Right cardiac atrium (tissue), 5 donors: ENCODE measurements around the gene ARPC2. TPM values are rescaled to one million over a fixed set of nuclear protein-coding genes. Genes with fewer than 3 reads are reported as not detected.
A peak's percentile ranks its signal among the peaks of the same experiment; 100 is the strongest.

Experiments
- ATAC-seq, 2 donors: fragments of 200-7000 bp; cut with Tn5 transposase; one replicate each; pipeline versions ENCODE4 v1.8.0 to v1.9.1; 2020; ENCODE audit warnings: moderate library complexity in 2 of 2, mild to moderate bottlenecking in 1 of 2
- DNase-seq, 3 donors: peaks; one replicate each; pipeline ENCODE4 v3.0.0-alpha.2; 2020
- H3K27ac ChIP-seq: one replicate; pipeline ENCODE4 v1.5.1; 2013; ENCODE audit warnings: mild to moderate bottlenecking, low read length, control low read depth, moderate library complexity
- H3K27me3 ChIP-seq: one replicate; pipeline ENCODE4 v1.6.1; 2013; ENCODE audit not compliant: control insufficient read depth, insufficient read depth
- H3K4me1 ChIP-seq: one replicate; pipeline ENCODE4 v1.6.1; 2013; ENCODE audit warnings: low read length; ENCODE audit not compliant: control insufficient read depth, insufficient read depth
- H3K4me3 ChIP-seq: one replicate; pipeline ENCODE4 v1.5.1; 2013; ENCODE audit warnings: low read length, control low read depth
- H3K9me3 ChIP-seq: one replicate; pipeline ENCODE4 v1.6.1; 2013; ENCODE audit warnings: low read length; ENCODE audit not compliant: control insufficient read depth
- WGBS: extraction: QIAGEN DNeasy Blood & Tissue Kit; methylation state at CpG from one replicate; pipeline ENCODE4 v1.1.7; 2013; 5-methylcytosine and 5-hydroxymethylcytosine counted together
- intact Hi-C, 4 donors: fragments of 100-400 bp; cut with DNase I; formaldehyde crosslinking; loops; one replicate each; pipeline versions ENCODE4 v1.11.0 to v1.14.0; 2022 to 2023
- polyA plus RNA-seq: library from polyadenylated mRNA; stranded (reverse); fragments of 200-250 nt; gene quantifications from one replicate; pipeline ENCODE4 v1.2.3, GENCODE V29; 2013
- total RNA-seq, 4 donors: library from RNA; stranded (reverse); fragmentation: NEBNext Ultra II Directional; extraction: Animal tissue kit (Norgen Biotek cat#: 25700); gene quantifications; one replicate each; pipeline ENCODE4 v1.2.1, GENCODE V29; 2021
- donor health status: healthy with polysubstance abuse.
- donor health status: DM: no; HTN: yes; CAD: no.
- donor health status: DM: no; HTN: no; CAD: no.
- donor health status: DM: no; HTN: yes; CAD: no; lungs with severe emphysema.
- donor health status: DM: yes; HTN: yes; CAD: no.

ARPC2 gene
- total and polyA plus RNA-seq, 5 donors, result 110 to 161 (median 132) TPM

DNA sequence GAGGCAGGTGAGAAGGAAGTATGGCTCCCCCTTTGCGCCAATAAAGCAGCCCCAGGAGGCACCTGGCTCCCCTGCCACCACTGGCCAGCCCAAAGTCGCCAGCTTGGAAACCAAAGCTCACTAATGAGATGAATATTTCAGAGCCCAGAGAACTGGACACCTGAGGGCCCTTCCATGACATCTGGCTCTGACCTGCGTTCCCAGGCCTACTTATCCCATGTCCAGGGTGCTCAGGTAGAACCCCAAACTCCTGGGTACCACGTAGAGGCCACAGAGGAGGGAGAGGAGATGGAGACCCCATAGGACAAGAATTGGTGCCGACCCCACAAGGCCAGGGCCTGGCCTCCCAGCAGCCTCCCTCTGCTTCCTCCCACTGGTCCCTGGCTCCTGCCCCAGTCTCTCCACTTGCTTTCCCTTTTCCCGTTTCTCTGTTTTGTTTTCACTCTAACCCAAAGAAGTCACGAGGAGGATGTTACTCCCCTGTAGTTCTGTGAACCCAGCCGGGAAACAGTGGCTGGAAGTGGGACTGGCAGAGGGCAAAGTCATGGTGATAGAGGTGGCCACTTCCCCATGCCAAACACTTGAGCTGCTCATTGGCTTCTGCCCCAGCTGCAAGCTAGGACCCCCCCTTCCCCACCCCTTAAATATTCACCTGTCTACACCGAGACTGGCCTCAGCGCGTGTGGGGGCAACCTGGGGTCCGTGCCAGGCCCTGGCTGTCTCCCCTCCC is 74.5 kb downstream of the ARPC2 start:
- intact Hi-C loops, result loop anchor here (5.0 to 10.0 kb wide), 4 partner anchors 103 to 356 kb away; partner anchors contain the start of gene CTDSP1 (in 4 of the 4)
- DNase-seq, result peak in 2 of 3 donors; percentile 36 to 57
- Histone ChIP-seq H3K27me3 (no peaks in the 10 kb centered on the region), H3K27ac (peak overlapping the region; percentile 86), H3K4me3 (peak overlapping the region; percentile 48), H3K9me3 (no peaks in the 10 kb centered on the region), H3K4me1 (peaks cover 15% of the 10 kb centered on the region)
- peak; percentile 1 for ATAC-seq
- 24% methylated on average over 12 of the region's 12 CpGs for WGBS

DNA sequence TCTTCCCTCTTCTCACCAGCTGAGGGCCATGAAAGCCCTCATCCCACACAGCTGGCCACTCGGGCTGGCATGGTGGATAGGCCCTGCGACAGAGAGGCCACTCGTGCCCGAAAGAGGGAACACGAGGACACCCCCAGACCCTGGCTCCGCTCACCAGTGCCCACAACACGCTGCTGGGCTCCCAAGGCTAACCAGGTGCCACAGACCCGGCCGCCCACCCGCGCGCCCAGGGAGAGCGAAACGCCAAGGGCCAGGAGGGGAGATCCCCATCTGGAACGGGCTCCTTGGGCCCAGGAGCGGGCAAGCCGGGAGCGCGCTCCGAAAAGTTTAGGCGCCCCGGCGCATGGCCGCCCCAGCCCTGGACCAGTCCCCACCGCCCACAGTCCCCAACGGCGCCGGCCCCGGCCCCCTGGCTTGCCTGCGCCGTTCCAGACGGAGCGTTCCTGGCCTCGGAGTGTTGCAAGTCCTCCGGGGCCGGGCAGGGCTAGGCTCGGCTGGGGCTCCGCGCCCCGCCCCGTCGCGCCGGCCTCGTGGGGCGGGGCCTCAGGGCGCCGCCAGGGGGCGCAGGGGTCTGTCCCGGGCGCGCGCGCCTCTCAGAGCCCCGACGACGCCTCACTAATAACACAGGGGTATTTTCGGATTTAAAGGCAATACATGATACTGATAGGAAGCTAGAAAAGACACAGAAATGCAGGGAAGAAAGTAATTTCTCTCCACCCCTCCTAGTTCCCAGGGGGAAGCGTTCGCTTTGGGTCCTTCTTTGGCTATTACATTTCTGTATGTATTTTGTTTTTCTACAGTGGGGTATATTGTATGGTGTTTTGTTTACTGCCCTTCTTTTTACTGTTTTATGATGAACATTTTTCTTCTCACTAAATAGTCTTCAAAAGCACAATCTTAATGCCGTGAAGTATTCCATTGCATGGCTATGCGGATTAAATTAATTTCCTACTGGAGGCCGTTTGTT is 75.3 kb downstream of the ARPC2 start, which contains the start of gene TMBIM1:
TSS of gene TMBIM1 (minus strand) at position 456 of the 967 bp plus-strand sequence. CDS start 10,362 bp downstream, outside the sequence.
- H3K27me3 ChIP-seq, result no peaks in the 10 kb centered on the region
- ATAC-seq (peak; percentile 86 to 93), DNase-seq (peak; percentile 87 to 95 (median 94))
- peak within 1 kb of the TSS; percentile 86 for H3K27ac ChIP-seq
- intact Hi-C loops, result loop anchor here (5.0 to 10.0 kb wide), 4 partner anchors 102 to 355 kb away; partner anchors contain the start of gene CTDSP1 (in 4 of the 4)
- peak within 1 kb of the TSS; percentile 48 for H3K4me3 ChIP-seq
- no peaks in the 10 kb centered on the region for H3K9me3 ChIP-seq
- WGBS, result 5% methylated on average over 63 of the region's 63 CpGs
- H3K4me1 ChIP-seq, result peaks cover 14% of the 10 kb centered on the region

DNA sequence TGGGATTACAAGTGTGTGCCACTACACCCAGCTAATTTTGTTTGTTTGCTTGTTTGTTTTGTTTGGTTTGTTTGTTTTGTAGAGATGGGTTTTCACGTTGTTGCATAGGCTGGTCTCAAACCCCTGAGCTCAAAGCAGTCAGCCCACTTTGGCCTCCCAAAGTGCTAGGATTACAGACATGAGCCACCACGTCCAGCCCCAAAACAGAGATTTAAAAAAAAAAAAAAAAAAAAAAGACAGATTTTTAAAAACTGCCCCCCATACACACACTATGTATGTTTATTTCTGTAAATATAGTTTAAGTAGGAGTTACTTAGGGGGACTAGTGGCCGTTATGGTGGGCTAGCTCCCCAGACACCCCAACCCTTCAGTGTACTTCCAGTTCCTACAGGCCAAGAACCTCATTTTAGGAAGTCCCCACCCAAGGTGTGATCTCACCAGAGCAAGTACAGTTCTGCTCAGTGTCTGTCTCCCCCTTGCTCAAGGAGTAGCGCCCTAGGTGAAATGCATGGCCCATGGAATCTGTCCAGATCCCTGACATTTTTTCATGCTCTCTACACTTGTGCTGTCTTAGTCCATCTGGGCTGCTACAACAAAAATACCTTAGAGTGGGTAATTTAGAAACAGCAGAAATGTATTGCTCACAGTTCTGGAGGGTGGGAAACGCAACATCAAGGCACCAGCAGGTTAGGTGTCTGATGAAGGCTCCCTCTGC is 76.9 kb downstream of the ARPC2 start:
- Histone ChIP-seq H3K9me3 (no peaks in the 10 kb centered on the region), H3K27ac (no peak overlapping the region), H3K27me3 (no peaks in the 10 kb centered on the region), H3K4me3 (no peak overlapping the region), H3K4me1 (peaks cover 10% of the 10 kb centered on the region)
- intact Hi-C loops, result loop anchor here (5.0 to 10.0 kb wide), 4 partner anchors 101 to 353 kb away; partner anchors contain the start of gene CTDSP1 (in 4 of the 4)
- peak in 1 of 3 donors; percentile 7 for DNase-seq
- WGBS, result 69% methylated on average over 5 of the region's 5 CpGs
- ATAC-seq, result no peak

DNA sequence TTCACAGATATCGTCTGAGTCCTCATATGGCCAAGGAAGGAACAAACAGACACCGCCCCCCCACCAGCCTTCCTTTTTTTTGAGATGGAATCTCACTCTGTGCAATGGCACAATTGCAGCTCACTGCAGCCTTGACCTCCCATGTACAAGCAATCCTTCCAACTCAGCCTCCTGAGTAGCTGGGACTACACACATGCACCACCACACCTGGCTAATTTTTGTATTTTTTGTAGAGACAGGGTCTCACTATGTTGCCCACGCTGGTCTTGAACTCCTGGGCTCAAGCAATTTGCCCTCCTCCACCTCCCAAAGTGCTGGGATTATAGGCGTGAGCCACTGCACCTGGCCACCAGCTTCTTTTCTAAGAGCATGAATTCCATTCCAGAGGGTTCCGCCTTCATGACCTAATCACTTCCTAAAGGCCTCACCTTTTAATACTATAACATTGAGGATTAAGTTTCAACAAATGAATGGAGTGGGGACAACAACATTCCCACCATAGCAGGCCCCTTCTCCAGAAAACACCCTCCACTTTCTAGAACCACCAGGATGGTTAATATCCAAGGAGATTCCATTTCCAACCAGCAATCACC is 77.5 kb downstream of the ARPC2 start:
- intact Hi-C loops, result loop anchor here (5.0 to 10.0 kb wide), 4 partner anchors 100 to 353 kb away; partner anchors contain the start of gene CTDSP1 (in 4 of the 4)
- H3K4me1 ChIP-seq, result peaks cover 10% of the 10 kb centered on the region
- H3K9me3 ChIP-seq, result no peaks in the 10 kb centered on the region
- H3K4me3 ChIP-seq, result no peak overlapping the region
- H3K27me3 ChIP-seq, result no peaks in the 10 kb centered on the region
- no peak overlapping the region for H3K27ac ChIP-seq
- ATAC-seq, result no peak
- DNase-seq, result peak in 1 of 3 donors; percentile 19
- 84% methylated on average over 5 of the region's 5 CpGs for WGBS

DNA sequence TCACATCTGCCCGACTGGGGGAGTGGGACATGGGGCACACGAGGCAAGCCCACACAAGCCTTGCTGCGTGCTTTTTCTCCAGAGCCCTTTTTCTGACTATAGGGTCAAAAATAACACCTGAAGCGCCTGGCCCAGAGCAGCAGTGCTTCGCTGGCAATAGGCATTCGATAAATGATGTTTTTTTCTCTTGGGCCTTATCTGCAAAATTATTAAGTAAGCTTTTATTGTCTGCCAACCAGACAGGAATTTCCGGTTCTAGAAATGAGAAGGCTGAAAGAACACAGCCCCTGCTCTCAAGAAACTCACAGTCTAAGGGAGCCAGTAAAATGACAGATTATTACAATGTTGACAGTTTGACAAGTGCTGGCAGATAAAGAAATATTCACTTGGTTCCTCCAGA is 78.0 kb downstream of the ARPC2 start:
- H3K4me1 ChIP-seq, result peaks cover 6% of the 10 kb centered on the region
- no peak overlapping the region for H3K4me3 ChIP-seq
- no peak overlapping the region for H3K27ac ChIP-seq
- H3K9me3 ChIP-seq, result no peaks in the 10 kb centered on the region
- intact Hi-C loops, result loop anchor here (10.0 kb wide), 2 partner anchors 100 to 170 kb away; partner anchors contain the start of gene CTDSP1 (in 1 of the 4)
- no peaks in the 10 kb centered on the region for H3K27me3 ChIP-seq
- 46% methylated on average over 7 of the region's 7 CpGs for WGBS
- ATAC-seq, result no peak
- DNase-seq, result no peak

DNA sequence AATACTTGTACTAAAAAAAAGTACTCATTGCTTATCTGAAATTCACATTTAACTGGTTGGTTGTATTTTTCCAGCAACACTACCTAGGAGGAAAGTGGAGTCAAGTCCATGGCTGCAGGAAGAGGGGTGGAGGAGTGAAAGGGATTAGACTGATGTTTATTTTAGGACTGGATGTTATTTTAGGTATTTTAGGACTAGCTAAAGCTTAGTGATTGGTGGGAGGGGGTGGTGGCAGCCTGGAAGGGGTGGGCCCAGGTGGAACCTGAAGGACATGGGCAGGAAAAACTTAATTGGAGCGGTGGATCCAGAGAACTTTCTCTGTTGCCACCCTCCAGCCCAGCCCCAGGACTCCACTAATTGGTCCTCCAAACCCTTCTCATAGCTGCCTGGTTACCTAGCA is 79.2 kb downstream of the ARPC2 start:
- H3K27me3 ChIP-seq, result no peaks in the 10 kb centered on the region
- DNase-seq (peak in 1 of 3 donors; percentile 11), ATAC-seq (no peak)
- H3K9me3 ChIP-seq, result no peaks in the 10 kb centered on the region
- 98% methylated on average over 1 of the region's 1 CpG for WGBS
- no peaks in the 10 kb centered on the region for H3K4me1 ChIP-seq
- intact Hi-C loops, result loop anchor here (10.0 kb wide), 2 partner anchors 99 to 169 kb away; partner anchors contain the start of gene CTDSP1 (in 1 of the 4)
- H3K4me3 ChIP-seq, result no peak overlapping the region
- no peak overlapping the region for H3K27ac ChIP-seq

DNA sequence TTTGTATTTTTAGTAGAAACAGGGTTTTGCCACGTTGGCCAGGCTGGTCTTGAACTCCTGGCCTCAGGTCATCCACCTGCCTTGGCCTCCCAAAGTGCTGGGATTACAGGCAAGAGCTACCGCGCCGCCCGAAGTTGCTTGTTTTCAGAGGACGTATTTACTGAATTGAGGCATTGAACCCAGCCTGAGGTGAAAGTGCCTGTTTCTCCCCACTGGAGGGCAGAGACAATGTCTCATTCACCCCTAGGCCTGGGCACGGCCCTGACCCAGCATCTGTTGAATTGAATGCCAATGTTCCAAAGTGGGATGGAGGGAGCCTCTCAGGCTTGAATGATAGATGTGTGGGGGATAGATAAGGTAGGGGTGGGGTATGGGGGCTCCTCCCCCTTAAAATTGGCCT is 79.9 kb downstream of the ARPC2 start:
- DNase-seq (peak in 1 of 3 donors; percentile 17), ATAC-seq (no peak)
- 88% methylated on average over 7 of the region's 7 CpGs for WGBS
- Histone ChIP-seq H3K27ac (no peak overlapping the region), H3K4me1 (no peaks in the 10 kb centered on the region), H3K9me3 (no peaks in the 10 kb centered on the region), H3K27me3 (no peaks in the 10 kb centered on the region), H3K4me3 (no peak overlapping the region)
- intact Hi-C loops, result loop anchor here (10.0 kb wide), 2 partner anchors 98 to 168 kb away; partner anchors contain the start of gene CTDSP1 (in 1 of the 4)

DNA sequence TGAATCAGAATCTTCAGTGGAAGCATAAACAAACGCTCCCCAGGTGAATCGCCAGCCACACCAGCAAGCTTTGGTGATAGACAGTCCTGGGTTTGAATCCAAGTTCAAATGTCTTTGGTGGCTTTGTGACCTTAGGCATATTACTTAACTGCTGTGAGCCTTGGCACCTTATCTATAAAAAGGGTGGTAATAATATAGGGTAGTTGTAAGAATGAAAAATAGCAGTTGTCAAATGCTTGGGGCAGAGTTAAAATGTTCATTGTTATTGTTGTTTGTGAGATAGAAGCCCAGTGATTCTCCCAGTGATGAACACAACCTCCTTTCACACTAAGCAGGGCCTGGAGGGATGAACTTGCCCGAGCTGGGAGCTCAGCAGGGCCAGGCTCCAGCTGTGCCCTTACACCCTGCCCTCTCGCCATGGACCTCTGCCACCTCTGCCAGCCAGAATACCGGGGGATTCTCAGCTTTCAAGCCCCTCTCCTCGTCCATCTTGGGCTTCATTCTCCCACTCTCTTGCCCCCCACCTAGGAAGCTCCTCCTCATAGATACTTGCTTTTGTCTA is 81.4 kb downstream of the ARPC2 start:
- H3K4me1 ChIP-seq, result no peaks in the 10 kb centered on the region
- no peaks in the 10 kb centered on the region for H3K27me3 ChIP-seq
- intact Hi-C loops, result loop anchor here (10.0 kb wide), 2 partner anchors 96 to 166 kb away; partner anchors contain the start of gene CTDSP1 (in 1 of the 4)
- DNase-seq, result peak in 1 of 3 donors; percentile 21
- H3K9me3 ChIP-seq, result no peaks in the 10 kb centered on the region
- no peak for ATAC-seq
- H3K27ac ChIP-seq, result no peak overlapping the region
- 82% methylated on average over 6 of the region's 6 CpGs for WGBS
- no peak overlapping the region for H3K4me3 ChIP-seq

DNA sequence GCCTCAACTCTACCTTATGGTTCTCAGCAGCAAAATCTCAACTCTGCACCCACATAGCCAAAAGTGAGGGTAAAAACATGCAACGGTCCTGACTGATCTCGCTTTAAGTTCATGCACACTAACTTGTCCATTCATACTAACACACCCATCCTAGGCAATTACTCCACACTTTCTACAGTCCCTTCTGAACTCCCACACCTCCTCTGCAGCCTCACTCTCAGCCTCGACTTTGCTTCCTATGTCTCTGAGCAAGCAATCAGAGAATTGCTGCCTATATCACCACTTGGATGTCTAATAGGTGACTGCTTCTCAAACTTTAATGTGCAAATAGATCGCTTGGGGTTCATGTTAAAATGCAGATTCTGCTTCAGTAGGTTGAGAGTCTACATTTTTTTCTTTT is 83.2 kb downstream of the ARPC2 start:
- ATAC-seq, result no peak
- intact Hi-C loops, result loop anchor here in 3 of 4 donors (2.0 to 5.0 kb wide), 2 partner anchors 57 kb away; partner anchors contain the start of gene CATIP (in 3 of the 3)
- H3K4me1 ChIP-seq, result no peaks in the 10 kb centered on the region
- no peaks in the 10 kb centered on the region for H3K9me3 ChIP-seq
- H3K27ac ChIP-seq, result no peak overlapping the region
- 82% methylated on average over 4 of the region's 4 CpGs for WGBS
- H3K27me3 ChIP-seq, result no peaks in the 10 kb centered on the region
- H3K4me3 ChIP-seq, result no peak overlapping the region
- DNase-seq, result no peak
